ENCODE measurements around the gene DAPK1.
"Not testable (repeated sequence)": the region's sequence is repeated elsewhere in the genome, so short reads cannot be mapped to it uniquely, and the experiment has no call there.

The DAPK1 gene

GRCh38 chr9:87498811-87499360 lies 1.2 kb downstream of the DAPK1 start:
- no peak for DNase-seq

GRCh38 chr9:87499424-87500017 lies 1.9 kb downstream of the DAPK1 start:
- no peak for DNase-seq

- DNase-seq = no peak
Measured at GRCh38 chr9:87500491-87501270, 3.0 kb downstream of the DAPK1 start.

- not testable (repeated sequence) for DNase-seq
Measured at GRCh38 chr9:87501271-87501656, 3.6 kb downstream of the DAPK1 start.

GRCh38 chr9:87501806-87502205 lies 4.1 kb downstream of the DAPK1 start:
- no peak for DNase-seq

GRCh38 chr9:87502391-87503221 lies 4.9 kb downstream of the DAPK1 start:
- no peak for DNase-seq

- DNase-seq = no peak
Measured at GRCh38 chr9:87503430-87503829, 5.8 kb downstream of the DAPK1 start.

GRCh38 chr9:87503927-87504326 lies 6.3 kb downstream of the DAPK1 start:
- no peak for DNase-seq

GRCh38 chr9:87504938-87505337 lies 7.3 kb downstream of the DAPK1 start:
- no peak for DNase-seq

GRCh38 chr9:87505869-87506678 lies 8.4 kb downstream of the DAPK1 start:
- no peak for DNase-seq

GRCh38 chr9:87507576-87507975 lies 9.9 kb downstream of the DAPK1 start:
- DNase-seq = no peak

- no peak for DNase-seq
Measured at GRCh38 chr9:87510252-87510683, 12.6 kb downstream of the DAPK1 start.

- DNase-seq = no peak
Measured at GRCh38 chr9:87512311-87512710, 14.6 kb downstream of the DAPK1 start.

GRCh38 chr9:87513161-87513560 lies 15.5 kb downstream of the DAPK1 start:
- no peak for DNase-seq

- no peak for DNase-seq
Measured at GRCh38 chr9:87513880-87514535, 16.3 kb downstream of the DAPK1 start.

- no peak for DNase-seq
Measured at GRCh38 chr9:87515006-87515405, 17.3 kb downstream of the DAPK1 start.

- no peak for DNase-seq
Measured at GRCh38 chr9:87515588-87516221, 18.0 kb downstream of the DAPK1 start.

- DNase-seq = peak; percentile 13
Measured at GRCh38 chr9:87516222-87516925, 18.7 kb downstream of the DAPK1 start.

GRCh38 chr9:87516926-87517290 lies 19.2 kb downstream of the DAPK1 start:
- DNase-seq = no peak

- DNase-seq = no peak
Measured at GRCh38 chr9:87517732-87518131, 20.1 kb downstream of the DAPK1 start.
